SK-N-SH (cell line): ENCODE results near the gene UFSP2. TPM values are rescaled to one million over a fixed set of nuclear protein-coding genes. Genes with fewer than 3 reads are reported as not detected.

Experiments
- CTCF ChIA-PET: fragments of 300-600, 350-600 bp; formaldehyde crosslinking; extraction: SDS; loops from one replicate; lab custom pipeline; 2021; lab: Yijun Ruan, JAX
- POLR2A ChIA-PET: fragments of 350-600 bp; sonication (Branson Sonifier 250); formaldehyde crosslinking; extraction: SDS; loops from one replicate; lab custom pipeline; 2020; ENCODE audit warnings: antibody characterized with exemption, inconsistent platforms; lab: Yijun Ruan, JAX
- DNase-seq: peaks from one replicate; pipeline ENCODE4 v3.0.0; 2012
- H2AFZ ChIP-seq: fragments of 200-600 bp; sonication (generic); 2 replicates; pipeline ENCODE4 v1.8.1; 2016; ENCODE audit warnings: antibody characterized with exemption, mild to moderate bottlenecking, low read depth
- H3F3A ChIP-seq: fragments of 200-600 bp; sonication (generic); replicated peaks from 2 replicates; pipeline ENCODE3; 2016; ENCODE audit warnings: antibody characterized with exemption, mild to moderate bottlenecking; ENCODE audit not compliant: insufficient read depth
- H3K27ac ChIP-seq, 2 experiments: fragments of 200-500 bp in 1 of 2; fragments of 200-600 bp in 1 of 2; sonication (Bioruptor generic) in 1 of 2; sonication (generic), shearing (Covaris generic) in 1 of 2; 2 replicates each; pipeline versions ENCODE4 v1.5.1 to v1.6.1; 2014 to 2016; ENCODE audit warnings: low read depth in 2 of 2, inconsistent platforms in 1 of 2, low read length in 1 of 2, mild to moderate bottlenecking in 1 of 2, mixed read lengths in 1 of 2
- H3K27me3 ChIP-seq: fragments of 200-600 bp; sonication (generic), shearing (Covaris generic); 2 replicates; pipeline ENCODE4 v1.6.1; 2016; ENCODE audit warnings: mixed run types; ENCODE audit not compliant: insufficient read depth
- H3K36me3 ChIP-seq, 2 experiments: fragments of 200-500 bp in 1 of 2; fragments of 200-600 bp in 1 of 2; sonication (Bioruptor generic) in 1 of 2; sonication (generic) in 1 of 2; replicated peaks in 1 of 2; 2 replicates each; pipeline versions ENCODE3 to v1.5.1; 2014 to 2016; ENCODE audit warnings: low read length in 1 of 2, mild to moderate bottlenecking in 1 of 2; ENCODE audit not compliant: insufficient read depth in 2 of 2, control insufficient read depth in 1 of 2
- H3K4me1 ChIP-seq, 2 experiments: fragments of 200-500 bp in 1 of 2; fragments of 200-600 bp in 1 of 2; sonication (Bioruptor generic) in 1 of 2; sonication (generic), shearing (Covaris generic) in 1 of 2; 2 replicates each; pipeline versions ENCODE4 v1.5.1 to v1.6.1; 2014 to 2016; ENCODE audit warnings: low read depth in 1 of 2, low read length in 1 of 2, mixed run types in 1 of 2; ENCODE audit not compliant: insufficient read depth in 2 of 2, control insufficient read depth in 1 of 2
- H3K4me2 ChIP-seq: fragments of 200-600 bp; sonication (generic), shearing (Covaris generic); 2 replicates; pipeline ENCODE4 v1.6.1; 2017; ENCODE audit warnings: mixed run types
- H3K4me3 ChIP-seq, 2 experiments: fragments of 200-500 bp in 1 of 2; fragments of 200-600 bp in 1 of 2; sonication (Bioruptor generic) in 1 of 2; sonication (generic), shearing (Covaris generic) in 1 of 2; 2 replicates each; pipeline versions ENCODE4 v1.5.1 to v1.8.1; 2014 to 2016; ENCODE audit warnings: low read depth in 2 of 2, inconsistent platforms in 1 of 2, low read length in 1 of 2, mild to moderate bottlenecking in 1 of 2, mixed read lengths in 1 of 2, moderate library complexity in 1 of 2
- H3K79me2 ChIP-seq: fragments of 200-600 bp; sonication (generic); 2 replicates; pipeline ENCODE4 v1.8.1; 2017; ENCODE audit warnings: mild to moderate bottlenecking; ENCODE audit not compliant: insufficient read depth
- H3K9ac ChIP-seq: fragments of 200-600 bp; sonication (generic); 2 replicates; pipeline ENCODE4 v1.6.1; 2017; ENCODE audit warnings: mixed run types
- H3K9me2 ChIP-seq: fragments of 200-600 bp; sonication (generic); 2 replicates; pipeline ENCODE4 v1.6.1; 2017; ENCODE audit warnings: mixed run types
- H3K9me3 ChIP-seq: fragments of 200-600 bp; sonication (generic); 2 replicates; pipeline ENCODE4 v1.6.1; 2017; ENCODE audit warnings: mixed run types, mild to moderate bottlenecking, moderate library complexity
- H4K20me1 ChIP-seq: fragments of 200-600 bp; sonication (generic); 2 replicates; pipeline ENCODE4 v1.6.1; 2017; ENCODE audit warnings: mild to moderate bottlenecking, mixed run types; ENCODE audit not compliant: insufficient read depth
- CHD2 ChIP-seq: fragments of 150-350 bp; IDR thresholded peaks from 2 replicates; pipeline ENCODE4 v1.6.1; 2018; ENCODE audit warnings: low read length; ENCODE audit not compliant: partially characterized antibody
- CTCF ChIP-seq: fragments of 200-600 bp; sonication (generic); IDR thresholded peaks from 2 replicates; pipeline ENCODE4 v1.6.1; 2017; ENCODE audit warnings: antibody characterized with exemption, mild to moderate bottlenecking, moderate library complexity
- FOXJ3 ChIP-seq: sonication (generic); formaldehyde crosslinking; IDR thresholded peaks from 2 replicates; pipeline ENCODE4 v1.5.1; 2020; ENCODE audit warnings: mild to moderate bottlenecking, missing genetic modification reagents
- GABPA ChIP-seq: IDR thresholded peaks from 2 replicates; pipeline ENCODE4 v1.4.0; 2012; ENCODE audit warnings: low read depth, mild to moderate bottlenecking
- JUND ChIP-seq: IDR thresholded peaks from 2 replicates; pipeline ENCODE4 v1.4.0; 2012
- MXI1 ChIP-seq: IDR thresholded peaks from 2 replicates; pipeline ENCODE4 v1.6.1; 2012; ENCODE audit warnings: mild to moderate bottlenecking, low read depth, low read length, improper control_type of control experiment
- NFIC ChIP-seq: IDR thresholded peaks from 2 replicates; pipeline ENCODE4 v1.4.0; 2012; ENCODE audit warnings: borderline replicate concordance
- NRF1 ChIP-seq: IDR thresholded peaks from 2 replicates; pipeline ENCODE4 v1.6.1; 2012; ENCODE audit warnings: low read depth, mild to moderate bottlenecking, low read length
- TCF12 ChIP-seq: IDR thresholded peaks from 2 replicates; pipeline ENCODE4 v1.4.0; 2012
- USF1 ChIP-seq: IDR thresholded peaks from 2 replicates; pipeline ENCODE4 v1.4.0; 2012; ENCODE audit warnings: low read depth, borderline replicate concordance
- YY1 ChIP-seq: IDR thresholded peaks from 2 replicates; pipeline ENCODE4 v1.4.0; 2012; ENCODE audit warnings: low read depth, mild to moderate bottlenecking
- WGBS: methylation state at CpG from one replicate; pipeline ENCODE4 v1.1.6; 2017; ENCODE audit warnings: low lambda C conversion rate; 5-methylcytosine and 5-hydroxymethylcytosine counted together
- polyA plus RNA-seq, 3 experiments: library from polyadenylated mRNA; depleted of rRNA; stranded (reverse); fragments of >200 nt; gene quantifications; 2 replicates each; pipeline ENCODE4 v1.2.3, GENCODE V29; 2012
- TF ChIP-seq, protein P1 (sequence below): IDR thresholded peaks from 2 replicates; pipeline ENCODE4 v1.4.0; 2012; ENCODE audit warnings: low read depth
- TF ChIP-seq, protein P2 (sequence below): IDR thresholded peaks from 2 replicates; pipeline ENCODE4 v1.6.1; 2012; ENCODE audit warnings: mild to moderate bottlenecking, low read depth, low read length, moderate library complexity
- TF ChIP-seq, protein P3 (sequence below): fragments of 150-350 bp; IDR thresholded peaks from 2 replicates; pipeline ENCODE4 v1.6.1; 2016; ENCODE audit warnings: mild to moderate bottlenecking, low read depth, low read length

UFSP2 gene
- polyA plus RNA-seq, 1 of the 3 experiments (the other 2 are of a cell fraction) = 15.5 TPM

- Histone ChIP-seq H3F3A (no peaks in the 10 kb centered on the region), H3K4me2 (no peak overlapping the region), H3K4me3 (no peak overlapping the region), H3K79me2 (no peaks in the 10 kb centered on the region), H2AFZ (no peak overlapping the region), H3K9me3 (no peaks in the 10 kb centered on the region), H3K27me3 (no peaks in the 10 kb centered on the region), H3K9me2 (no peaks in the 10 kb centered on the region), H3K27ac (no peak overlapping the region), H3K4me1 (peaks cover 0 to 4% of the 10 kb centered on the region in 2 experiments; a peak in 1 of 4 replicates), H3K9ac (no peak overlapping the region), H4K20me1 (no peaks in the 10 kb centered on the region), H3K36me3 (peaks cover 21 to 53% of the 10 kb centered on the region in 2 experiments)
- WGBS = 96% methylated on average over 7 of the region's 7 CpGs
- no peak for DNase-seq
- TF ChIP-seq GABPA (no peak), USF1 (no peak), NRF1 (no peak), CHD2 (no peak), CTCF (no peak), FOXJ3 (no peak), YY1 (no peak), TCF12 (no peak), JUND (no peak), MXI1 (no peak), NFIC (no peak)
- TF ChIP-seq, protein P1, sequence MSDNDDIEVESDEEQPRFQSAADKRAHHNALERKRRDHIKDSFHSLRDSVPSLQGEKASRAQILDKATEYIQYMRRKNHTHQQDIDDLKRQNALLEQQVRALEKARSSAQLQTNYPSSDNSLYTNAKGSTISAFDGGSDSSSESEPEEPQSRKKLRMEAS = no peak
- TF ChIP-seq, protein P2, sequence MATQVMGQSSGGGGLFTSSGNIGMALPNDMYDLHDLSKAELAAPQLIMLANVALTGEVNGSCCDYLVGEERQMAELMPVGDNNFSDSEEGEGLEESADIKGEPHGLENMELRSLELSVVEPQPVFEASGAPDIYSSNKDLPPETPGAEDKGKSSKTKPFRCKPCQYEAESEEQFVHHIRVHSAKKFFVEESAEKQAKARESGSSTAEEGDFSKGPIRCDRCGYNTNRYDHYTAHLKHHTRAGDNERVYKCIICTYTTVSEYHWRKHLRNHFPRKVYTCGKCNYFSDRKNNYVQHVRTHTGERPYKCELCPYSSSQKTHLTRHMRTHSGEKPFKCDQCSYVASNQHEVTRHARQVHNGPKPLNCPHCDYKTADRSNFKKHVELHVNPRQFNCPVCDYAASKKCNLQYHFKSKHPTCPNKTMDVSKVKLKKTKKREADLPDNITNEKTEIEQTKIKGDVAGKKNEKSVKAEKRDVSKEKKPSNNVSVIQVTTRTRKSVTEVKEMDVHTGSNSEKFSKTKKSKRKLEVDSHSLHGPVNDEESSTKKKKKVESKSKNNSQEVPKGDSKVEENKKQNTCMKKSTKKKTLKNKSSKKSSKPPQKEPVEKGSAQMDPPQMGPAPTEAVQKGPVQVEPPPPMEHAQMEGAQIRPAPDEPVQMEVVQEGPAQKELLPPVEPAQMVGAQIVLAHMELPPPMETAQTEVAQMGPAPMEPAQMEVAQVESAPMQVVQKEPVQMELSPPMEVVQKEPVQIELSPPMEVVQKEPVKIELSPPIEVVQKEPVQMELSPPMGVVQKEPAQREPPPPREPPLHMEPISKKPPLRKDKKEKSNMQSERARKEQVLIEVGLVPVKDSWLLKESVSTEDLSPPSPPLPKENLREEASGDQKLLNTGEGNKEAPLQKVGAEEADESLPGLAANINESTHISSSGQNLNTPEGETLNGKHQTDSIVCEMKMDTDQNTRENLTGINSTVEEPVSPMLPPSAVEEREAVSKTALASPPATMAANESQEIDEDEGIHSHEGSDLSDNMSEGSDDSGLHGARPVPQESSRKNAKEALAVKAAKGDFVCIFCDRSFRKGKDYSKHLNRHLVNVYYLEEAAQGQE = no peak
- TF ChIP-seq, protein P3, sequence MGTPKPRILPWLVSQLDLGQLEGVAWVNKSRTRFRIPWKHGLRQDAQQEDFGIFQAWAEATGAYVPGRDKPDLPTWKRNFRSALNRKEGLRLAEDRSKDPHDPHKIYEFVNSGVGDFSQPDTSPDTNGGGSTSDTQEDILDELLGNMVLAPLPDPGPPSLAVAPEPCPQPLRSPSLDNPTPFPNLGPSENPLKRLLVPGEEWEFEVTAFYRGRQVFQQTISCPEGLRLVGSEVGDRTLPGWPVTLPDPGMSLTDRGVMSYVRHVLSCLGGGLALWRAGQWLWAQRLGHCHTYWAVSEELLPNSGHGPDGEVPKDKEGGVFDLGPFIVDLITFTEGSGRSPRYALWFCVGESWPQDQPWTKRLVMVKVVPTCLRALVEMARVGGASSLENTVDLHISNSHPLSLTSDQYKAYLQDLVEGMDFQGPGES = no peak
- ChIA-PET CTCF (interaction anchor here (1.2 kb wide), 1 partner anchor 8 kb away, joined by 4 read pairs; no protein-coding TSS in a partner anchor), POLR2A (no interaction called here)
Observed at GRCh38 chr4:185374027-185374426, 51.7 kb downstream of the UFSP2 start.
